HG03575 (cell line): ENCODE results near the gene NKX1-2.

Source experiments
- ATAC-seq: cut with Tn5 transposase; IDR thresholded peaks from one replicate; pipeline ENCODE4 v1.9.1; 2021; ENCODE audit not compliant: unreplicated experiment, insufficient number of reproducible peaks, low FRiP score; ENCODE audit errors: extremely low read depth

The NKX1-2 gene

DNA sequence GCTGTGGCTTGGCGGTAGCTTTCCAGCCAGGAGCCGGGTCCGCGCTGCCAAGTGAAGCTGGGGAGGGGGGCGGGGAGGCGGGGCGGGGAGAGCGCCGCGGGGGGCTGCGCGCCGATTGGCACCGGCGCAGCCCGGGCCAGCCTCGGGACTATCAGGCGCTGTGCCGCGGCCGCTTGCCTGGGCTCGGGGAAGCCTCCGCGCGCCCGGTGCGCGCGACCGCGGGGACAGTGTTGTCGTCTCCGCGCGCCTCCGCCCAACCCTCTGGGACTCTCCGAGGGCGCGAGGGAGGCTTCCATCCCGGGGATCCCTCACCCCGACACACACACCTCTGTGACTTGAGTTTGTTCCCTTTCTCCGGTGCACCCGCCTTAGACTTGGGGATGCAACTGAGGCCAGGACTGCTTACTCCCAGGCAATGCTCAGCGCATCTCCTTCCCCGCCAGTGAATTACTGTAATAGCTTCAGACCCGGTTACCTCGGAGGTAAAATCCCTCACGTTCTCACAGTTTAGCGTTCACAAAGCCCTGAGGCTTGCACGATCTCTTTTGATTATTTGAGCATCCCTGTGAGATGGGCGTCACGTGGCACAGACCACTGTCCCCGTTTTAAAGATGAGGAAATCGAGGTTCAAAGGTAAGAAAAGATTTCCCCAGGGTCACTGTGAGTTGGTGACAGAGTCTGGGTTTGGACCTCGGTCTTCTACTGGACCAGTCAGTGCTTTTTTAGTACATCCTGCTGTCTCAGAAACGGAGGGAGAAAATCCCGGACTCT, at the start of gene NKX1-2:
TSS of gene NKX1-2 (minus strand) at position 24 of the 771 bp plus-strand sequence. CDS start 92 bp downstream, outside the sequence.
- no peak for ATAC-seq

DNA sequence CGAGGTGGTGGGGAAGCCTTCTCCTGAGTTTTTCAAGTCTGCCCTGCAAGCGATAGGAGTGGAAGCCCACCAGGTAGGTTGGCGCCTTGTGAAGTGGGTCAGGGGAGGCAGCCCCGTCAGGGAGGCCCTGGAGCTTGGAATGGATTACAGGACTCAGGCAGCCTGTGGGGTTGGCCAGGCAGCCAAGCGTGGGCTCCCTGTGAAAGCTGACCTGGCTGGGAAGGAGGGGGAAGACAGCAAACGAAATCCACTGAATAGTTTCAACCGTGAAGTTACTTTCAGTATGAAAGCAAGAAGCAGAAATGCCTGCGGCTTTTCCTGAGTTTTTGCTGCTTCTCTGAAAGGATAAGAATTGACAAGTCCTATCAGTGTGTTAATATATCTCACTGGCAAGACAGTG, 48.2 kb upstream of the NKX1-2 start:
- no peak for ATAC-seq

- ATAC-seq: no peak
These were observed 47.5 kb upstream of the NKX1-2 start for GRCh38 chr10:124497196-124497881.

- ATAC-seq: no peak
These were observed 46.8 kb upstream of the NKX1-2 start for GRCh38 chr10:124496620-124497019.

GRCh38 chr10:124496150-124496549, 46.3 kb upstream of the NKX1-2 start:
- ATAC-seq: no peak

GRCh38 chr10:124495725-124496124, 45.9 kb upstream of the NKX1-2 start:
- no peak for ATAC-seq

GRCh38 chr10:124495162-124495561, 45.3 kb upstream of the NKX1-2 start:
- ATAC-seq: no peak

- ATAC-seq: no peak
These were observed 44.4 kb upstream of the NKX1-2 start for GRCh38 chr10:124494046-124494807.

- no peak for ATAC-seq
These were observed 43.5 kb upstream of the NKX1-2 start for GRCh38 chr10:124493214-124493882.

DNA sequence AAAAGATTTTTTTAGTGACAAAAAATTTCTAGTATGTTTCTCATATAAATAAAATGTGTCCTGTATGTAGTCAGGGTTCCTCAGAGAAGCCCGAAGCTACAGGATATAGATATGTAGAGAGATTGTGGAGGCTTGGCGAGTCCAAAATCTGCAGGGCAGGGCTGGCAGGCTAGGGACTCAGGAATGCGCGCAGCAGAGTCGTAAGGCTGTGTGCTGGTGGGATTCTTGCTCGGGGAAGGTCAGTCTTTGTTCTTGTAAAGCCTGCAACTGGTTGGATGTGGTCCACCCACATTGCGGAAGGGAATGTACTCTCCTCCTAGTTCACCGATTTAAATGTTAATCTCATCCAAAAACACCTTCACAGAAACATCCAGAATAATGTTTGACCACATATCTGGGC, 42.4 kb upstream of the NKX1-2 start:
- no peak for ATAC-seq

- ATAC-seq: no peak
These were observed 41.3 kb upstream of the NKX1-2 start for GRCh38 chr10:124491105-124491504.

GRCh38 chr10:124486635-124487034, 36.8 kb upstream of the NKX1-2 start:
- ATAC-seq: no peak

DNA sequence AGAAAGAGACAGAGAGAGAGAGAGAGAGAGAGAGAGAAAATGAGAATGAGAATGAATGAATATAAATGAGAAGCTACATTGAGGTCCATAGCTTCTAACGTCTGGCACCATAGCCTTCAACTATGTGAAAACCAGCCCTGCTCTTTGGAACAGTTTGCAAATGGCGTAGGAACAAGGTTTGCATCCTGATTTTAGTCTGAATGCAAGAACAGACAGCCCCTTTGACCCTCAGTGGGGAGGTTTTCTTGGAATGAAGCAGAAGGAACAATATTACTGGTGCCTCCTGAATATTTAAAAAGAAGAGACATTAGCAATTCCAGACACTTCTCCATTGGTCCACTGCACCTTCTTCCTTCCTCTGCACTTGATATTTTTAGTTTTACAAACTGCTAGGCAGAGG, 34.8 kb upstream of the NKX1-2 start:
- no peak for ATAC-seq

GRCh38 chr10:124484031-124484430, 34.2 kb upstream of the NKX1-2 start:
- ATAC-seq: no peak

DNA sequence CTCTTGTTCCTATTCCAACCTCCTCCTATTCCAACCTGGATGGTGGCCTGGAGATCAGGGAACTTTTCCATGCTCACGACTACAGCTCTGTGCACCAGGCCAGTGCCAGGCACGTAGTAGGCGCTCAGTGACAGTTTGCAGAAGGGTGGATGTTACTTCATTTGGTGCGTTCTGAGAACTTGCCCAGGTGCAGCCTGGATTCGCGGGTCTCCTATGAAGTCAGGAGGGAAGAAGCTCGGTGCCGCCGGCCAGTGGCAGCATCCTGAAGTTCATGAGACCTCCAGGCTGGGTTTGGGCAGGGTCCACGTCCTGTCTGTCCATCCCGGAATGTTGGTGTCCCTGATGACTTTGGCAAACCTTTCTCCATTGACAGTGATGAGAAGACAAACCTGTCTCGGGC, 33.0 kb upstream of the NKX1-2 start:
- no peak for ATAC-seq

- no peak for ATAC-seq
These were observed 32.5 kb upstream of the NKX1-2 start for GRCh38 chr10:124482236-124482800.

DNA sequence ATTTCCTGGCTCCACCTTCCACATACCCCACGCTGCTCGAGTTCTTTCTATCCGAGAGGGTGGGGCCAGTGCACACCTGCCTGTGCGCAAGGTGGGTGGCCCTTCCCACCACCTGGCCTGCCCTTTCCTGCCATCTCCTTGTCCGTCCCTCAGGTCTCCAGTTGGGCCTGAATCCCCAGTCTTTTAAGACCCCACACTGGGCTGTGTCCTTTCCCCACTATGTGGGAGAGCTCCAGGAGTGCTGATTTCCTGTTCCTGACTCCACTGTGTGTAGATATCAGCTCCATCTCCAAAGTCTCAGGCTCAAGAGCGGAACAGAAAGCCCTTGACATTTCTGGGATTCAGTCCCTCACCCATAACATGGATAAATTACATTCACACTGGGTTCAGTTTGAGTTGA, 31.9 kb upstream of the NKX1-2 start:
- ATAC-seq: no peak

DNA sequence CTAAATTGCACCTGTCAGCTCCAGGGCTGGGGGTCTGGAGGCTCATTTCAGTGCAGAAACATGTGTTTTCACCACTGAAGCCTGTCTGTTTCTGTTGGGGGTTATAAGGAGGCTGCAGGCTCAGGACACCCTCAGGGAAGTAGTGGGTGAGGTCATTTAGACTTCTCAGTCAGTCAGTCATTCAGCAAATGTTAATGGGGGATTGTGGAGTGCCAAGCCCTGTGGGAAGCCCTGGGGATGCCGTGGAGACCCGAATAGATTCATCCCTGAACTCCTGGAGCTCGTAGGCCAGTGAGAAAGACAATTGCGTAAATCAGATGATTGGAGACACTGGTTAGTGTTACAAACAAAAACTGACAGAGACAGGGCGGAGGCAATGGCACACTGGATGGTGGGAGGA, 31.0 kb upstream of the NKX1-2 start:
- ATAC-seq: no peak

DNA sequence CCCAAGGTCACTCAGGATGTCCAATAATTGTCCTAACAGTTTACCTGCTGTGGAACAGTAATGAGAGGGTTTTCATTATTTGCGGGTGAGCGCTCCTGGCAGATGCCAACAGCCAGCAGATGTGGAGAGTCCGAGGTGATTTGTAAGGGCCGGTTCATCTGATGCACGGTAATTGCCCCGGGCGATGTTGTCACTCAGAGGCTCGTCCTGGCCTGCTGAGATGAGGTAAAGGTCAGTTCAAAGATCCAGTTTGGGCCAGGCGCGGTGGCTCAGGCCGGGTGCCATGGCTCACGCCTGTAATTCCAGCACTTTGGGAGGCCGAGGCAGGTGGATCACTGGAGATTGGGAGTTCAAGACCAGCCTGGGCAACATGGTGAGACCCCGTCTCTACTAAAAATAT, 28.7 kb upstream of the NKX1-2 start:
- no peak for ATAC-seq
